ENCODE results near the gene SEPTIN6.

DNA sequence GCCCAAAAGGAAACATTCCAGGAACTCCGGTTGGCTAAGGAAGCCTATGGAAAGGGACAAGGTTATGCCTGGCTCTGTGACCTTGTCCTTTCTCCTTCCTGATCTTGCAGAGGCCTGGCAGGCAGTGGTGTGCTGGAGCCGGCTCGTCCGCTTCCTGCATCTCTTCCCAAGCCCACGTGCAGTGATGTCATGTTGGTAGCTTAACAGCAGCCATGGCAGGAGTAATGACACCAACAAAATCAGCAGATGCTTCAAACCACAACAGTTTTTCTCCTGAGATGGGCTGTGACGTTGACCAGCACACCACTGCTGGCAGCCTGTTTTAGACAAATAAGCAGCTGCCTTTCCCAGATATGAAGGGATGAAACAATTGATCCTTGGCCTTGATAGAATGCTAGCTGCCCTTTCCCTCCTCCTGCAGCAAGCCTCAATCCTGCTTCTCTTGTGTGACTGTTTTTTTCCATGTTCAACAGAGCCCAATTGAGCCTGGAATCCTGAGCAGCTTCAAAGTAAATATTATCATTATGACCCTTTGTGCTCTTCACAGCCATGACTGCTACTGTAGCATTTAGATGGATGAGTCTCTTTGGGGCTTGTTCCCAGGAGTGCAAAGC, 23.4 kb downstream of the SEPTIN6 start:
- TF ChIP-seq POLR2A (IDR thresholded peaks at IDR 0.05) = no peak
- TF ChIP-seq, protein P1, sequence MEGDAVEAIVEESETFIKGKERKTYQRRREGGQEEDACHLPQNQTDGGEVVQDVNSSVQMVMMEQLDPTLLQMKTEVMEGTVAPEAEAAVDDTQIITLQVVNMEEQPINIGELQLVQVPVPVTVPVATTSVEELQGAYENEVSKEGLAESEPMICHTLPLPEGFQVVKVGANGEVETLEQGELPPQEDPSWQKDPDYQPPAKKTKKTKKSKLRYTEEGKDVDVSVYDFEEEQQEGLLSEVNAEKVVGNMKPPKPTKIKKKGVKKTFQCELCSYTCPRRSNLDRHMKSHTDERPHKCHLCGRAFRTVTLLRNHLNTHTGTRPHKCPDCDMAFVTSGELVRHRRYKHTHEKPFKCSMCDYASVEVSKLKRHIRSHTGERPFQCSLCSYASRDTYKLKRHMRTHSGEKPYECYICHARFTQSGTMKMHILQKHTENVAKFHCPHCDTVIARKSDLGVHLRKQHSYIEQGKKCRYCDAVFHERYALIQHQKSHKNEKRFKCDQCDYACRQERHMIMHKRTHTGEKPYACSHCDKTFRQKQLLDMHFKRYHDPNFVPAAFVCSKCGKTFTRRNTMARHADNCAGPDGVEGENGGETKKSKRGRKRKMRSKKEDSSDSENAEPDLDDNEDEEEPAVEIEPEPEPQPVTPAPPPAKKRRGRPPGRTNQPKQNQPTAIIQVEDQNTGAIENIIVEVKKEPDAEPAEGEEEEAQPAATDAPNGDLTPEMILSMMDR (IDR thresholded peaks at IDR 0.05) = no peak
